ENCODE data around the gene GLMN.
A peak's percentile ranks its signal among the peaks of the same experiment; 100 is the strongest.

GLMN gene

GRCh38 chr1:92329347-92330129 lies 30.8 kb upstream of the GLMN start:
- DNase-seq (ENCODE audit: low read depth in 2 of 2) = peak in 1 of 2 donors; percentile 82
- no peak for TF ChIP-seq CTCF (IDR thresholded peaks at IDR 0.05; ENCODE audit: low read depth, low read length)
- H3K4me3 ChIP-seq (replicated peaks in 1 of 2; ENCODE audit: low read depth in 2 of 2, low read length in 2 of 2) = no peak overlapping the region

GRCh38 chr1:92327794-92328193 lies 29.0 kb upstream of the GLMN start:
- DNase-seq (ENCODE audit: low read depth in 2 of 2) = no peak
- TF ChIP-seq CTCF (IDR thresholded peaks at IDR 0.05; ENCODE audit: low read depth, low read length) = no peak
- no peak overlapping the region for H3K4me3 ChIP-seq (replicated peaks in 1 of 2; ENCODE audit: low read depth in 2 of 2, low read length in 2 of 2)

GRCh38 chr1:92326681-92327080 lies 27.9 kb upstream of the GLMN start:
- no peak for DNase-seq (ENCODE audit: low read depth in 2 of 2)
- no peak for TF ChIP-seq CTCF (IDR thresholded peaks at IDR 0.05; ENCODE audit: low read depth, low read length)
- no peak overlapping the region for H3K4me3 ChIP-seq (replicated peaks in 1 of 2; ENCODE audit: low read depth in 2 of 2, low read length in 2 of 2)

- DNase-seq (ENCODE audit: low read depth in 2 of 2) = no peak
- TF ChIP-seq CTCF (IDR thresholded peaks at IDR 0.05; ENCODE audit: low read depth, low read length) = no peak
- no peak overlapping the region for H3K4me3 ChIP-seq (replicated peaks in 1 of 2; ENCODE audit: low read depth in 2 of 2, low read length in 2 of 2)
Observed at GRCh38 chr1:92324784-92325183, 26.0 kb upstream of the GLMN start.

- no peak overlapping the region for H3K4me3 ChIP-seq (replicated peaks in 1 of 2; ENCODE audit: low read depth in 2 of 2, low read length in 2 of 2)
- DNase-seq (ENCODE audit: low read depth in 2 of 2) = no peak
- no peak for TF ChIP-seq CTCF (IDR thresholded peaks at IDR 0.05; ENCODE audit: low read depth, low read length)
Observed at GRCh38 chr1:92323473-92324453, 25.0 kb upstream of the GLMN start.

GRCh38 chr1:92317836-92318493 lies 19.2 kb upstream of the GLMN start:
- no peak overlapping the region for H3K4me3 ChIP-seq (replicated peaks in 1 of 2; ENCODE audit: low read depth in 2 of 2, low read length in 2 of 2)
- TF ChIP-seq CTCF (IDR thresholded peaks at IDR 0.05; ENCODE audit: low read depth, low read length) = no peak
- peak; percentile 12 to 19 for DNase-seq (ENCODE audit: low read depth in 2 of 2)

All from cardiac fibroblast (primary cell).